PC-3 (cell line): Measurements from ENCODE around the gene EIF5.

ENCODE experiments used
- EZH2 ChIP-seq: fragments of 300-600 bp; sonication (generic); IDR thresholded peaks from one replicate; pipeline ENCODE4 v1.6.1; 2017; ENCODE audit warnings: antibody characterized with exemption, mild to moderate bottlenecking, low read length; ENCODE audit not compliant: unreplicated experiment
- EZH2phosphoT487 ChIP-seq: fragments of 300-600 bp; sonication (generic); IDR thresholded peaks from 2 replicates; pipeline ENCODE4 v1.6.1; 2018; ENCODE audit warnings: mild to moderate bottlenecking, antibody characterized with exemption, low read length, borderline replicate concordance
- TF ChIP-seq, protein P1 (sequence below): fragments of 300-600 bp; sonication (generic); conservative IDR thresholded peaks from 2 replicates; pipeline ENCODE4 v1.5.1; 2017; ENCODE audit warnings: antibody characterized with exemption, low read depth, mild to moderate bottlenecking, low read length

DNA sequence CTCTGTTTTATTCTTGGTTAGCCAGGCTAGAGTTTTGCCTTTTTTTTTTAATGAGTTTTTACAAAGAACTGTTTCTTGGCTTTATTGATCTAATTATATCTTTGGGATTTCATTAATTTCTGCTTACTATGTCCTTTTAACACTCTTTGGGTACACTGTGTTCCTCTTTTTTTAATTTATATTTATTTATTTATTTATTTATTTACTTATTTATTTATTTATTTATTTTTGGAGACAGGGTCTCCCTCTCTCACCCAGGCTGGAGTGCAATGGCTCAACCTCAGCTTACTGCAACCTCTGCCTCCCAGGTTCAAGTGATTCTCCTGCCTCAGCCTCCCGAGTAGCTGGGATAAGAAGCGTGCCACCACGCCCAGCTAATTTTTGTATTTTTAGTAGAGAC lies 36.0 kb downstream of the EIF5 start:
- TF ChIP-seq, protein P1, sequence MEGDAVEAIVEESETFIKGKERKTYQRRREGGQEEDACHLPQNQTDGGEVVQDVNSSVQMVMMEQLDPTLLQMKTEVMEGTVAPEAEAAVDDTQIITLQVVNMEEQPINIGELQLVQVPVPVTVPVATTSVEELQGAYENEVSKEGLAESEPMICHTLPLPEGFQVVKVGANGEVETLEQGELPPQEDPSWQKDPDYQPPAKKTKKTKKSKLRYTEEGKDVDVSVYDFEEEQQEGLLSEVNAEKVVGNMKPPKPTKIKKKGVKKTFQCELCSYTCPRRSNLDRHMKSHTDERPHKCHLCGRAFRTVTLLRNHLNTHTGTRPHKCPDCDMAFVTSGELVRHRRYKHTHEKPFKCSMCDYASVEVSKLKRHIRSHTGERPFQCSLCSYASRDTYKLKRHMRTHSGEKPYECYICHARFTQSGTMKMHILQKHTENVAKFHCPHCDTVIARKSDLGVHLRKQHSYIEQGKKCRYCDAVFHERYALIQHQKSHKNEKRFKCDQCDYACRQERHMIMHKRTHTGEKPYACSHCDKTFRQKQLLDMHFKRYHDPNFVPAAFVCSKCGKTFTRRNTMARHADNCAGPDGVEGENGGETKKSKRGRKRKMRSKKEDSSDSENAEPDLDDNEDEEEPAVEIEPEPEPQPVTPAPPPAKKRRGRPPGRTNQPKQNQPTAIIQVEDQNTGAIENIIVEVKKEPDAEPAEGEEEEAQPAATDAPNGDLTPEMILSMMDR, result no peak
- TF ChIP-seq EZH2phosphoT487 (no peak), EZH2 (no peak)
